Body of pancreas (tissue), 4 donors: ENCODE results near the gene UBR4.

Experiments
- POLR2A ChIP-seq, 3 donors: fragments of 450-650 bp; IDR thresholded peaks; one replicate each; pipeline ENCODE4 v1.6.1; 2016; ENCODE audit warnings: antibody characterized with exemption in 3 of 3, mild to moderate bottlenecking in 2 of 3
- TF ChIP-seq, protein P1 (sequence below), 7 experiments: fragments of 450-650 bp in 4 of 7; fragments of 200-600 bp in 3 of 7; sonication (generic) in 3 of 7; IDR thresholded peaks; one replicate each; pipeline ENCODE4 v1.5.1; 2016 to 2019; ENCODE audit warnings: antibody characterized with exemption in 7 of 7

DNA sequence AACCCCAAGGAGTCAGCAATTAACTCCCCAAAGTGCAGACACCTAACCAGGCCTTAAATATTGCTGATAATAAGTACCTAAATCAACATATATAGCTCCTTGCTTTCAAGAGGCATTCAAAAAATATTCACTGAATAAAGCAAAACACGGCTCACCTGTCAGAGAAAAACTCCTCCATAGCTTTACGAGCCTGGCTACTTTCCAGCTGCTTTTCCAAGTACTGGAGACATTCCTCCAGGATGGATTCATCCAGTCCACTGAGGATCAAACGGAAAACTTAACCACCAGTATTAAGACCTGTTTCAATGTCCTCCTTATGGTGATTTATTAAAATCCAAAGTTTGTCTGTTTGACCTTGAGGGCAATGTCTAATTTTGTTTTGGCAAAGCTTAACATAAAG, 44.6 kb downstream of the UBR4 start:
- TF ChIP-seq, protein P1, sequence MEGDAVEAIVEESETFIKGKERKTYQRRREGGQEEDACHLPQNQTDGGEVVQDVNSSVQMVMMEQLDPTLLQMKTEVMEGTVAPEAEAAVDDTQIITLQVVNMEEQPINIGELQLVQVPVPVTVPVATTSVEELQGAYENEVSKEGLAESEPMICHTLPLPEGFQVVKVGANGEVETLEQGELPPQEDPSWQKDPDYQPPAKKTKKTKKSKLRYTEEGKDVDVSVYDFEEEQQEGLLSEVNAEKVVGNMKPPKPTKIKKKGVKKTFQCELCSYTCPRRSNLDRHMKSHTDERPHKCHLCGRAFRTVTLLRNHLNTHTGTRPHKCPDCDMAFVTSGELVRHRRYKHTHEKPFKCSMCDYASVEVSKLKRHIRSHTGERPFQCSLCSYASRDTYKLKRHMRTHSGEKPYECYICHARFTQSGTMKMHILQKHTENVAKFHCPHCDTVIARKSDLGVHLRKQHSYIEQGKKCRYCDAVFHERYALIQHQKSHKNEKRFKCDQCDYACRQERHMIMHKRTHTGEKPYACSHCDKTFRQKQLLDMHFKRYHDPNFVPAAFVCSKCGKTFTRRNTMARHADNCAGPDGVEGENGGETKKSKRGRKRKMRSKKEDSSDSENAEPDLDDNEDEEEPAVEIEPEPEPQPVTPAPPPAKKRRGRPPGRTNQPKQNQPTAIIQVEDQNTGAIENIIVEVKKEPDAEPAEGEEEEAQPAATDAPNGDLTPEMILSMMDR (IDR thresholded peaks at IDR 0.05), result no peak
- TF ChIP-seq POLR2A (IDR thresholded peaks at IDR 0.05), result no peak
